Parathyroid adenoma (tissue), 2 donors: ENCODE results near the gene BCL2A1.

Experiments used
- H2AFZ ChIP-seq: fragments of 300-600 bp; sonication (generic); one replicate; pipeline ENCODE4 v1.7.0; 2017; ENCODE audit warnings: antibody characterized with exemption, mild to moderate bottlenecking
- H3K27ac ChIP-seq: fragments of 300-600 bp; sonication (generic); one replicate; pipeline ENCODE4 v1.7.0; 2017
- H3K27me3 ChIP-seq: fragments of 300-600 bp; sonication (generic); one replicate; pipeline ENCODE4 v1.7.0; 2017; ENCODE audit warnings: low read length; ENCODE audit not compliant: control insufficient read depth, insufficient read depth
- H3K36me3 ChIP-seq: fragments of 300-600 bp; sonication (generic); one replicate; pipeline ENCODE4 v1.7.0; 2017; ENCODE audit warnings: low read length; ENCODE audit not compliant: control insufficient read depth, insufficient read depth
- H3K4me1 ChIP-seq: fragments of 300-600 bp; sonication (generic); one replicate; pipeline ENCODE4 v1.7.0; 2017; ENCODE audit warnings: control low read depth
- H3K4me2 ChIP-seq: fragments of 300-600 bp; sonication (generic); one replicate; pipeline ENCODE4 v1.7.0; 2017; ENCODE audit warnings: low read length
- H3K4me3 ChIP-seq: fragments of 300-600 bp; sonication (generic); one replicate; pipeline ENCODE4 v1.7.0; 2017; ENCODE audit warnings: low read depth, low read length
- H3K79me2 ChIP-seq: fragments of 300-600 bp; sonication (generic); one replicate; pipeline ENCODE4 v1.7.0; 2017; ENCODE audit warnings: control low read depth
- H3K9ac ChIP-seq: fragments of 300-600 bp; sonication (generic); one replicate; pipeline ENCODE4 v1.7.0; 2017; ENCODE audit warnings: mild to moderate bottlenecking
- H3K9me3 ChIP-seq: fragments of 300-600 bp; sonication (generic); one replicate; pipeline ENCODE4 v1.7.0; 2017; ENCODE audit warnings: low read length; ENCODE audit not compliant: control insufficient read depth
- TF ChIP-seq, protein P1 (sequence below): fragments of 300-600 bp; sonication (generic); IDR thresholded peaks from one replicate; pipeline ENCODE4 v1.7.0; 2017; ENCODE audit warnings: antibody characterized with exemption, mild to moderate bottlenecking
- donor health status: primary hyperparathyroidism.

BCL2A1 gene

GRCh38 chr15:80002267-80002666, 31.3 kb upstream of the BCL2A1 start:
- no peaks in the 10 kb centered on the region for H3K4me1 ChIP-seq
- no peak overlapping the region for H2AFZ ChIP-seq
- TF ChIP-seq, protein P1, sequence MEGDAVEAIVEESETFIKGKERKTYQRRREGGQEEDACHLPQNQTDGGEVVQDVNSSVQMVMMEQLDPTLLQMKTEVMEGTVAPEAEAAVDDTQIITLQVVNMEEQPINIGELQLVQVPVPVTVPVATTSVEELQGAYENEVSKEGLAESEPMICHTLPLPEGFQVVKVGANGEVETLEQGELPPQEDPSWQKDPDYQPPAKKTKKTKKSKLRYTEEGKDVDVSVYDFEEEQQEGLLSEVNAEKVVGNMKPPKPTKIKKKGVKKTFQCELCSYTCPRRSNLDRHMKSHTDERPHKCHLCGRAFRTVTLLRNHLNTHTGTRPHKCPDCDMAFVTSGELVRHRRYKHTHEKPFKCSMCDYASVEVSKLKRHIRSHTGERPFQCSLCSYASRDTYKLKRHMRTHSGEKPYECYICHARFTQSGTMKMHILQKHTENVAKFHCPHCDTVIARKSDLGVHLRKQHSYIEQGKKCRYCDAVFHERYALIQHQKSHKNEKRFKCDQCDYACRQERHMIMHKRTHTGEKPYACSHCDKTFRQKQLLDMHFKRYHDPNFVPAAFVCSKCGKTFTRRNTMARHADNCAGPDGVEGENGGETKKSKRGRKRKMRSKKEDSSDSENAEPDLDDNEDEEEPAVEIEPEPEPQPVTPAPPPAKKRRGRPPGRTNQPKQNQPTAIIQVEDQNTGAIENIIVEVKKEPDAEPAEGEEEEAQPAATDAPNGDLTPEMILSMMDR: no peak
- H3K4me2 ChIP-seq: no peak overlapping the region
- no peak overlapping the region for H3K4me3 ChIP-seq
- no peaks in the 10 kb centered on the region for H3K9me3 ChIP-seq
- H3K79me2 ChIP-seq: no peaks in the 10 kb centered on the region
- H3K27ac ChIP-seq: no peak overlapping the region
- H3K36me3 ChIP-seq: no peaks in the 10 kb centered on the region
- H3K27me3 ChIP-seq: no peaks in the 10 kb centered on the region
- H3K9ac ChIP-seq: no peak overlapping the region

DNA sequence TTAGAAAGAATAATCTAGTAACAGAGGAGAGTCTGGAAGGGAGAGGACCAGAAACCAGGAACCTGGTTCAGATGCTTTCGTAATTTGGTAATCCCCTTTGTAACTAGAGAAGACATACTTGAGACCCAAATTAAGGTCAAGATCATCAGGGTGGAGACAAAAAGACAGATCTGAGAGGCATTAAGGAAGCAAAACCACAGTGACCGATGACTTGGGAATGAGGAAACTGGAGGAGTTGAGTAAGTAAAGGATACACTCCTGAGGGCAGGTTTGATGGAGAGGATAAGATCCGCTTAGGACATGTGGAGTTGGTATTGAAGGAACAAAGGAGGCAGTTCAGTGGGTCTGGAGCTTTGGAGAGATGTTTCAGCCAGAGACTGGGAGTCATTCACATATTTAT, 23.6 kb upstream of the BCL2A1 start:
- no peak overlapping the region for H3K27ac ChIP-seq
- H3K4me2 ChIP-seq: no peak overlapping the region
- H3K4me3 ChIP-seq: no peak overlapping the region
- no peaks in the 10 kb centered on the region for H3K79me2 ChIP-seq
- H3K4me1 ChIP-seq: no peaks in the 10 kb centered on the region
- TF ChIP-seq, protein P1: no peak
- no peaks in the 10 kb centered on the region for H3K9me3 ChIP-seq
- H2AFZ ChIP-seq: no peak overlapping the region
- H3K36me3 ChIP-seq: no peaks in the 10 kb centered on the region
- H3K9ac ChIP-seq: no peak overlapping the region
- no peaks in the 10 kb centered on the region for H3K27me3 ChIP-seq

DNA sequence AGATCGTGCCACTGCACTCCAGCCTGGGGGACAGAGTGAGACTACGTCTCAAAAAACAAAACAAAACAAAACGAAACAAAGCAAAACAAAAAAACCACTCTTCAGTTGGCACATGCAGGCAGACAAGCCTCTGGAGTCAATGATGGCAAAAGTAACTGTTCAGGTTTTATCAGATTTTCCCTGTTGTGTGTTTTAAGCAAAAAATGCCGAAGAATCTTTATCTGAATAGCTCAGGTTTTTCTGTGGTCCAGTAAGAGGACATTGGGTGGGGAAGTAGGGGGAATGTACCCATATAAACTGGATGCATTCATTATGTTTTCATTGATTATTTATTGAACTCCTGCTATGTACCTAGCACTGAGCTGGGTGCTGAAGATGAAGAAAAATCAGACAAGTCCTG, 20.8 kb upstream of the BCL2A1 start:
- no peak overlapping the region for H3K9ac ChIP-seq
- no peaks in the 10 kb centered on the region for H3K27me3 ChIP-seq
- no peak overlapping the region for H3K27ac ChIP-seq
- TF ChIP-seq, protein P1: no peak
- no peak overlapping the region for H3K4me2 ChIP-seq
- H3K4me3 ChIP-seq: no peak overlapping the region
- H3K79me2 ChIP-seq: no peaks in the 10 kb centered on the region
- no peak overlapping the region for H2AFZ ChIP-seq
- no peaks in the 10 kb centered on the region for H3K4me1 ChIP-seq
- no peaks in the 10 kb centered on the region for H3K9me3 ChIP-seq
- H3K36me3 ChIP-seq: no peaks in the 10 kb centered on the region

DNA sequence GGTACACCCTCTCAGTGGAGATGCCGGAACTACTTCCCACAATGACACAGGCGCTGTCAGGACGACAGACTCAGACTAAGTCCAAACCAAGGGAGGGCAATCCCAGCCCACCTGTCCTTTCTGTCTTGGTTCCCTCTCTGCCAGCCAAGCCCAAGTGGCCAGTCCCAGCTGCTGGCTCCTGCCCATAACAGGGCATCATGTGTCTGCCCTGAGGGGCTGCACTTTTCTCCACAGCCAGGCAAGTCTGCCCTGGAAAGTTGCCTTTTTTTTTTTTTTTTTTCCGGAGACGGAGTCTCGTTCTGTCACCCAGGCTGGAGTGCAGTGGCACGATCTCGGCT, 20.0 kb upstream of the BCL2A1 start:
- Histone ChIP-seq H3K27ac (no peak overlapping the region), H3K9ac (no peak overlapping the region), H3K27me3 (no peaks in the 10 kb centered on the region), H2AFZ (no peak overlapping the region), H3K4me2 (no peak overlapping the region), H3K9me3 (no peaks in the 10 kb centered on the region), H3K36me3 (no peaks in the 10 kb centered on the region), H3K79me2 (no peaks in the 10 kb centered on the region), H3K4me3 (no peak overlapping the region), H3K4me1 (no peaks in the 10 kb centered on the region)
- TF ChIP-seq, protein P1: no peak

- Histone ChIP-seq H3K79me2 (no peaks in the 10 kb centered on the region), H3K9ac (no peak overlapping the region), H3K4me3 (no peak overlapping the region), H2AFZ (no peak overlapping the region), H3K36me3 (no peaks in the 10 kb centered on the region), H3K27ac (no peak overlapping the region), H3K4me1 (no peaks in the 10 kb centered on the region), H3K4me2 (no peak overlapping the region), H3K9me3 (no peaks in the 10 kb centered on the region), H3K27me3 (no peaks in the 10 kb centered on the region)
- TF ChIP-seq, protein P1: no peak
Measured at GRCh38 chr15:79990280-79990996, 19.4 kb upstream of the BCL2A1 start.
